Measurements from ENCODE around the gene CRADD. TPM values are rescaled to one million over a fixed set of nuclear protein-coding genes. Genes with fewer than 3 reads are reported as not detected.

The CRADD gene
- total RNA-seq, 4 donors from 2014 or later, result 27.7 to 61.0 (median 34.2) TPM

- no peak for DNase-seq (ENCODE audit: low spot score)
Observed at GRCh38 chr12:93838193-93838592, 161.0 kb downstream of the CRADD start.

GRCh38 chr12:93839064-93839463, 161.9 kb downstream of the CRADD start:
- no peak for TF ChIP-seq CTCF (IDR thresholded peaks at IDR 0.05)
- ATAC-seq (ENCODE audit: low FRiP score) (no peak), DNase-seq (ENCODE audit: low spot score) (no peak)

More at GRCh38 chr12:93838193-93838592, 161.0 kb downstream of the CRADD start:
- no peak for ATAC-seq (ENCODE audit: low FRiP score)
- no peak for TF ChIP-seq CTCF (IDR thresholded peaks at IDR 0.05)

GRCh38 chr12:93841671-93842070, 164.5 kb downstream of the CRADD start:
- DNase-seq (ENCODE audit: low spot score) (no peak), ATAC-seq (ENCODE audit: low FRiP score) (no peak)
- TF ChIP-seq CTCF (IDR thresholded peaks at IDR 0.05), result no peak

- DNase-seq (ENCODE audit: low spot score) (no peak), ATAC-seq (ENCODE audit: low FRiP score) (no peak)
- TF ChIP-seq CTCF (IDR thresholded peaks at IDR 0.05), result no peak
Observed at GRCh38 chr12:93844164-93844784, 167.1 kb downstream of the CRADD start.

GRCh38 chr12:93846936-93847516, 169.9 kb downstream of the CRADD start:
- DNase-seq (ENCODE audit: low spot score) (no peak), ATAC-seq (ENCODE audit: low FRiP score) (no peak)
- TF ChIP-seq CTCF (IDR thresholded peaks at IDR 0.05), result no peak

- no peak for ATAC-seq (ENCODE audit: low FRiP score)
- TF ChIP-seq CTCF (IDR thresholded peaks at IDR 0.05), result no peak
- DNase-seq (ENCODE audit: low spot score), result no peak
Observed at GRCh38 chr12:93847517-93848474, 170.6 kb downstream of the CRADD start.
